HG03558 (cell line): ENCODE results near the gene NMUR2.

Experiments used
- ATAC-seq: cut with Tn5 transposase; IDR thresholded peaks from one replicate; pipeline ENCODE4 v1.9.1; 2021; ENCODE audit warnings: moderate number of reproducible peaks; ENCODE audit not compliant: unreplicated experiment; ENCODE audit errors: extremely low read depth

NMUR2 gene

GRCh38 chr5:152372875-152373274 lies 32.2 kb downstream of the NMUR2 start:
- ATAC-seq = no peak

- ATAC-seq = no peak
These were observed 35.8 kb downstream of the NMUR2 start for GRCh38 chr5:152369298-152369697.

DNA sequence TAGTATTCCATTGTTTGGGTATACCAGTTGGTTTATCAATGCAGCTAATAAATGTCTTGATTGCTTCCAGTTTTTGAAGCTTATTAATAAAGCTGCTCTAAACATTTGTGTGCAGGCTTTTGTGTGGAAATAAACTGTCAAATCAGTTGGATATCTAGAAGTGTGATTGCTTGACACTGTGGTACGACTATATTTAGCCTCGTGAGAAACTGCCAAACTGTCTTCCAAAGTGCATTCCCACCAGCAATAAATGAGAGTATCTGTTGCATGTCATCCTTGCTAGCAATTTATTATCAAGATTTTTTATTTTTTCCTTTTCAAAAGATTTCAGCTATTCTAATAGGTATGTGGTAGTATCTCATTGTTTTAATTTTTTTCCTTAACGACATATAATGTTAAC lies 37.5 kb downstream of the NMUR2 start:
- no peak for ATAC-seq

DNA sequence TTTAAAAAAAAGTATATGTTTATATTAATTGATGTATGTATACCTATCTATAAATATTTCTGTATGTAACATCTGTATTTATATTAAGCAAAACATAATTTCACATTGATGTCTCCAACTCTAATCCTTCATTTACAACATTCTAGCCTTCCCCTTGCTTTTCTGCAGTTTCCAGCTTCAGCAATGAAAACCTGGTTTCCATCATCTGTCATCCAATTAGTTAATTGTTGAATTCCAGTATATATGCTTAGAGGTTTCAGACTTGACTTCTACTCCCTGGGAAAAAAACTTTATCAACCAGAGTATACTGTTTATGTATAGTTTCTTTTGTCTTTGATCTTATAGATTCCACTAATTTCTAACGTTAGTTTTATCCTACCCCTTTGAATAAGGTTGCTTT lies 38.4 kb downstream of the NMUR2 start:
- no peak for ATAC-seq

GRCh38 chr5:152364899-152365298 lies 40.2 kb downstream of the NMUR2 start:
- no peak for ATAC-seq

- ATAC-seq = no peak
These were observed 40.9 kb downstream of the NMUR2 start for GRCh38 chr5:152364172-152364571.

GRCh38 chr5:152358861-152359568 lies 46.1 kb downstream of the NMUR2 start:
- no peak for ATAC-seq

DNA sequence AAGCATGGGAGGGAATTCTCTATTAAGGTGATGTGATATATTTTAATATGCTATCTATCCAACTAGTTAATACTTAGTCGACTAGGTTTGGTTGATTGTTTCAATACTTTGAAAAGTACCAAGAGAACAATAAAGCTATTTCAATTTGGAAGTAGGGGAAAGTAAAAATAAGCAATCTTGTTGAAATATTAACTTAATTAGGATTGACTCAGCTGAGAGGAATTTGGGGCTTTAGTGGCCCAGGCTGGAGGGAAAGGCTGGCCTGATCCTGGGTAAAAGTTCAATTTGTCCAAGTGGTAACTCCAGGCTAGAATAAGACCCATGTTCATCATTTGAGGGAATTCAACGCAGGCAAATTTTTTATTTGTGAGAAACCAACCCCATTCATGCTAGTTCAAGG lies 48.6 kb downstream of the NMUR2 start:
- ATAC-seq = no peak

DNA sequence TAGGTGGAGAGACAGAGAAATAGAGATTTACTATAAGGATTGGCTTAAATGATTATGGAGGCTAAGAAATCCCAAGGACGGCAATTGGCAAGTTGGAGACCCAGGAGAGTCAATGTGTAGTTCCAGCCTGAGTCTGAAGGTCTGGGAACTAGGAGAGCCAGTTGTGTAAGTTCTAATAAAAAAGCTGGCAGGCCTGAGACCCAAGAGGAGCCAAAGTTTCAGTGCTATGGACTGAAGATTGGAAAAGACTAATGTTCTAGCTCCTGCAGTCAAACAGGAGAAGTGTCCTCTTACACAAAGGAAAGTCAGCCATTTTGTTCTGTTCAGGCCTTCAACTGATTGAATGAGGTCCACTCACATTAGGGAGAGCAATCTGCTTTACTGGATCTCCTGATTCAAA lies 50.0 kb downstream of the NMUR2 start:
- ATAC-seq = no peak

DNA sequence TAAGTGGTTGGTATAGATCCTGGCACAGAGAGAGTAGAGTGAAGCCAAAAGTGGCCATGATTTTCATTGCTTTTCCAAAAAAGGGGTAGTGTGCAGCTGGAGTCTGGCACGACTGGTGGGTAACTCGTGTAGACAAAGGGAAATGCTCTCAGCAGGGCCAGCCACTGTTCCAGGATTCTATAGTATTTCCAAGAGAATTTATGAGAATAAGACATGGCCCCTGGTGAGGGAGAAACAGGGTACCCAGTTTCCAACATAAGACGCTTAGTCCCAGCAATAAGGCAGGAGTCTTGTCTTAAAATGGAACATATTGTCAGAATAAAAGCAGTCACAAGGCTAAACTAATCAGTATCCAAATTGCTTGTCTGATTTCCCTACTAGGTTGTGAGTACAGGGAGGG lies 52.1 kb downstream of the NMUR2 start:
- ATAC-seq = no peak

DNA sequence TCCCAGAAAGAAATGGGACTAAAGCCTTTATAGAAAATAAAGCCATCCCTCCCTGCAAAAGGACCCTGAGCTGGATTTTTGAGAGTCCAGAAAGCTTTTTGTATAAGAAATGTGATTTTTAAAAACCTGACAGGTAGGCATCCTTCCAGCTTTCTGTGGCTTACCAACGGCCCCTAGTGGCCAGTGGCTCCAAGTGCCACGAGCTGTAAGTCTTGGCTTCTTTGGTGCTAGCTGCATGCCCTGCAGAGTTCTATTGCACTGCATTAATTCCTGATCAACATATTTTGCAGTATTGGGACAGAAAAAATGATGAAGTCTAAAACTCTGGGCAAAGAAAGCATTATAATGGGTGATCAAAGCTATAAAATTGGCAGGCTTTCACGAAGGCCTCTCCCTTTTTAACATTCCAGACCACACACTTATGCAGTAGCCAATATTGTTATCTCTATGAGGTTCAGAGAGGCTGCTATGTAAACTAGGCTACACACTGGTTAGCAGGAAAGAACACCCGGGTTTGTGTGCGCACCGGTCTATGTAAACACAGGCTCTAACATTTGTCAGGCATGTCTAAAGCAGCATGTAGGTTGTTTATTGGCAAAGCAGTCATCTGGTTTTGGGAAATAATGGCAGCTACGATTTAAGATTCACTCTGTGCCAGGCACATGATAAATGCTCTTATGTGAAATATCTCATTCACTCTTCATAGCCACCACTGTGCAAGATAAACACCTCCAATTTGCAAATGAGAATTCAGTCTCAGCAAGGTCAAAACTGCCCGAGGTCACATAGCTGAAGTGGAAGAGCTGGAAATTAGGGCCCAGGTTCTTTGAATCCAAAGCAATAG lies 55.2 kb downstream of the NMUR2 start:
- no peak for ATAC-seq
